HG03432 (cell line): ENCODE data around the gene RASA3.
"Not testable (repeated sequence)": the region's sequence is repeated elsewhere in the genome, so short reads cannot be mapped to it uniquely, and the experiment has no call there.

Source experiments
- ATAC-seq: cut with Tn5 transposase; IDR thresholded peaks from one replicate; pipeline ENCODE4 v1.9.1; 2021; ENCODE audit warnings: mild to moderate bottlenecking, moderate library complexity; ENCODE audit not compliant: unreplicated experiment

Gene RASA3

GRCh38 chr13:113996081-113996911, 136.1 kb downstream of the RASA3 start:
- no peak for ATAC-seq

- ATAC-seq: no peak
Observed at GRCh38 chr13:113995051-113995601, 137.3 kb downstream of the RASA3 start.

GRCh38 chr13:113992276-113993005, 140.0 kb downstream of the RASA3 start:
- ATAC-seq: no peak

GRCh38 chr13:113991676-113992179, 140.7 kb downstream of the RASA3 start:
- ATAC-seq: no peak

- no peak for ATAC-seq
Observed at GRCh38 chr13:113991191-113991669, 141.2 kb downstream of the RASA3 start.

- no peak for ATAC-seq
Observed at GRCh38 chr13:113990321-113990837, 142.0 kb downstream of the RASA3 start.

- ATAC-seq: no peak
Observed at GRCh38 chr13:113989585-113990300, 142.7 kb downstream of the RASA3 start.

GRCh38 chr13:113988859-113989258, 143.6 kb downstream of the RASA3 start:
- ATAC-seq: not testable (repeated sequence)

- ATAC-seq: no peak
Observed at GRCh38 chr13:113982296-113982661, 150.1 kb downstream of the RASA3 start.

- ATAC-seq: no peak
Observed at GRCh38 chr13:113981611-113982295, 150.7 kb downstream of the RASA3 start.

- ATAC-seq: no peak
Observed at GRCh38 chr13:113981194-113981605, 151.2 kb downstream of the RASA3 start.

- ATAC-seq: no peak
Observed at GRCh38 chr13:113980489-113981064, 151.8 kb downstream of the RASA3 start.

GRCh38 chr13:113979791-113980471, 152.5 kb downstream of the RASA3 start:
- no peak for ATAC-seq

- no peak for ATAC-seq
Observed at GRCh38 chr13:113978741-113979481, 153.5 kb downstream of the RASA3 start.

- ATAC-seq: no peak
Observed at GRCh38 chr13:113977976-113978375, 154.4 kb downstream of the RASA3 start.

- ATAC-seq: no peak
Observed at GRCh38 chr13:113976711-113977684, 155.4 kb downstream of the RASA3 start.

- no peak for ATAC-seq
Observed at GRCh38 chr13:113975416-113975815, 157.0 kb downstream of the RASA3 start.
